SJCRH30 (cell line): Measurements from ENCODE around the gene LINC01488. TPM values are rescaled to one million over a fixed set of nuclear protein-coding genes. Genes with fewer than 3 reads are reported as not detected.

Source experiments
- DNase-seq, 2 experiments: peaks; one replicate each; pipeline ENCODE4 v3.0.0-alpha.2; 2015 to 2020
- H3K27ac ChIP-seq: fragments of 250-450 bp; sonication (Bioruptor Pico); 2 replicates; pipeline ENCODE4 v1.5.1; 2020; ENCODE audit warnings: mild to moderate bottlenecking, moderate library complexity
- H3K27me3 ChIP-seq: fragments of 250-450 bp; sonication (Bioruptor Pico); 2 replicates; pipeline ENCODE4 v1.5.1; 2020; ENCODE audit warnings: mild to moderate bottlenecking, moderate library complexity
- H3K36me3 ChIP-seq: fragments of 250-450 bp; sonication (Bioruptor Pico); 2 replicates; pipeline ENCODE4 v1.5.1; 2020; ENCODE audit warnings: mild to moderate bottlenecking, moderate library complexity
- H3K4me1 ChIP-seq: fragments of 250-450 bp; sonication (Bioruptor Pico); 2 replicates; pipeline ENCODE4 v1.5.1; 2020; ENCODE audit warnings: mild to moderate bottlenecking, moderate library complexity
- H3K4me3 ChIP-seq: fragments of 250-450 bp; sonication (Bioruptor Pico); 2 replicates; pipeline ENCODE4 v1.5.1; 2020; ENCODE audit warnings: mild to moderate bottlenecking, moderate library complexity
- H3K9me3 ChIP-seq: fragments of 250-450 bp; sonication (Bioruptor Pico); replicated peaks from 2 replicates; pipeline ENCODE4 v1.5.1; 2020; ENCODE audit warnings: mild to moderate bottlenecking, moderate library complexity
- total RNA-seq: library from RNA; depleted of rRNA; stranded (reverse); fragments of >200 nt; shearing (Covaris generic); gene quantifications from 2 replicates; pipeline ENCODE4 v1.2.3, GENCODE V29; 2014

LINC01488 gene
- total RNA-seq, 1 experiment from 2014 or later: not detected

DNA sequence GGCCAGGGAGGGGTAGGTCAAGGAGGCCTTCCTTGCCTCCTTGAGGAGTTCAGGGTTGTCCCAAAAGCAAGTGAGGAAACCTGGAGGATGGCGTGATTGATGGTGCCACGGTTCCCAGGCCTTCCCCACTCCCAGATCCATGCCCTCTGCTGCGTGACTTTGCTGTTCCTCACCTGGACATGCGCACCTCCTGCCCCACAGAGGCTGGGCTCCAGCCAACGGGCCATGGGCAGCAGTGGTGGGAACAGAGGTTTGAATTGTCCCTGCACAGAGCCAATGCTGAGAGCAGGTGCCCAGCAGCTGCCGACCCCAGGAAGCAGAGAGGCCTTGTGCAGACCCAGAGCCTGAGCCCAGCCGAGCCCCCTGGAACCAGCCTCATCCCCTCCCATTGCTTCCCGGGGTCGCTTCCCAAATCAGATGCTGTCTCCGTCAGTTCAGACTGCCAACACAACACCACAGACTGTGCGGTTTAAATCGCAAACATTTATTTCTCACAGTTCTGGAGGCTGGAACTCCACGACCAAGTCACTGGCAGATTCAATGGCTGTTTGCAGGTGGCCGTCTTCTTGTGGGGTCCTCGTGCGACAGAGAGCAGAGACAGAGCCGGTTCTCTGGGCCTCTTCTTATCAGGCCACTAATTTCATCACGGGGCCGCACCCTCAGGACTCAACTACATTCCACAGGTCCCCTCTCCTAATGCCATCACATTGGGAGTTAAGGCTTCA lies 6.2 kb upstream of the LINC01488 start:
- Histone ChIP-seq H3K36me3 (no peaks in the 10 kb centered on the region), H3K9me3 (no peaks in the 10 kb centered on the region), H3K4me3 (no peak overlapping the region), H3K27ac (no peak overlapping the region), H3K27me3 (no peaks in the 10 kb centered on the region), H3K4me1 (peaks cover 2% of the 10 kb centered on the region; the same call in 1 of the 2 replicates)
- no peak for DNase-seq

DNA sequence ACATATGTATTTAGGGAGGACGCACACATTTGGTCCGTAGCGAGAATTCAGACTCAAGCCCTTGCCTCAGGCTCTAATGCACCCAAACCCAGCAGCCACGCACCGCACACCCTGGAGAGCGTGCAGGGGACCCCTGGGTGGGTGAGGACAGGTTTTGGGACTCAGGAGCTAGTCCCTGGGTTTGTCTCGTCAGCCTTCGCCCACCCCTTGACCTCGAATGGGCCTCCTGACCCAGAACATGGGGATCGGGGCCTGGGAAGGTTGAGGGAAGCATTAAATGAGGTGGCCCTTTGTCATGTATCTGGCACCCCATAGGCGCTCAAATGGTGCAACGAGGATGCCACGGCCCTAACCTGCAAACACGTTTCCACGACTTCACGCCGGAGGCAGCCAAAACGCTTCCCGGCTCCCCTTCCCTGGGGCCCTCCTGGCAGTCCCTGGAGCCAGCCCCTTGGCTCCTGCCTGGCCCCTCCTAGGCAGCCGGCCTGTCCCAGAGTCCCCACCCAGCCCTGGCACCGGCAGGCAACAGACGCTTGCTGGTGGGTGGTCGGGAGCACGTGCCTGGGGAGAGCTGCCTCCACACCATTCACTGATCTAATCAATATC lies 5.5 kb upstream of the LINC01488 start:
- H3K9me3 ChIP-seq: no peaks in the 10 kb centered on the region
- DNase-seq: no peak
- no peak overlapping the region for H3K4me3 ChIP-seq
- H3K4me1 ChIP-seq: peaks cover 4% of the 10 kb centered on the region; the same call in 1 of the 2 replicates
- no peaks in the 10 kb centered on the region for H3K27me3 ChIP-seq
- no peak overlapping the region for H3K27ac ChIP-seq
- no peaks in the 10 kb centered on the region for H3K36me3 ChIP-seq

DNA sequence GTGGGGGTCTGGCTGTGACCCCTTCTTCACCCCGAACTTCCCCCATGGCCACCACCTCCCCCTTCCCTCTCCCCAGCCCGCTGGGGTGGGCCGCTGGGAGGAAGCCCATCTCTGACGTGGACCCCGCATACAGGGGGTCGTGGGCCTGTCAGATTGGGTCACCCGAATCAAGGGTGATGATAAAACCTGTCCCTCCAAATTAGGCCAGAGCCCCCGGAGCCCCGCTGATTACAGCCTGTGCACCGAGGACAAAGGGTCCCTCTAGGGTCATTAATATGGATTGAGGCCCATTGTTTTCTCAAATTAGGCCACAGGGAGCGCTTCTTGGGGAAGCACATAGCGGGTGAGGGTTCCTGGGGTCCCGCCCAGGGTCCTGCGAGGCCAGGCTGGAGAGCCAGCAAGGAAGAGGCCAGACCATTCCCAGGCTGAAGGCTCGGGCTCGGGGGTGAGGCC lies 4.9 kb upstream of the LINC01488 start:
- no peak for DNase-seq
- H3K4me3 ChIP-seq: no peak overlapping the region
- H3K27ac ChIP-seq: no peak overlapping the region
- H3K4me1 ChIP-seq: peaks cover 4% of the 10 kb centered on the region; the same call in 1 of the 2 replicates
- H3K9me3 ChIP-seq: no peaks in the 10 kb centered on the region
- H3K27me3 ChIP-seq: no peaks in the 10 kb centered on the region
- no peaks in the 10 kb centered on the region for H3K36me3 ChIP-seq

DNA sequence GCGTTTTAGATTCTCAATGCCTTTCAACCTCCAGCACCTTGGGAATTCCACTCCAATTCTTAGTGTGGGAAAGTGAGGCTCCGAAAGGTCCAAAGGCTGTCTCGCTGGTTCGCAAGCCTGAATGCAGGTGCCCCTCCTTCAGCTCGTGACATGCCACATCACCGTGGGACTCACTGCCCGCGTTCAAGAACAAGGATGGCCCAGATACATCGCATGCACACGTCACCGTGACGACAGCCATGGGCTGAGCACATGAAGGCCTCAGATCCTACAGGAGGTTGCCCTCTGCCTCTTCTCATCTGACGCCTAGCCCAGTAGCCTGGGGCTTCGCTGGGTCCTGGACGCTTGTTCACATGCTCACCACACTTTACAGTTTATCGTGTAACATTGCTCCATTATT lies 4.4 kb upstream of the LINC01488 start:
- no peaks in the 10 kb centered on the region for H3K27me3 ChIP-seq
- no peaks in the 10 kb centered on the region for H3K9me3 ChIP-seq
- no peaks in the 10 kb centered on the region for H3K36me3 ChIP-seq
- H3K4me3 ChIP-seq: no peak overlapping the region
- no peak for DNase-seq
- no peak overlapping the region for H3K27ac ChIP-seq
- peaks cover 4% of the 10 kb centered on the region; the same call in 1 of the 2 replicates for H3K4me1 ChIP-seq

DNA sequence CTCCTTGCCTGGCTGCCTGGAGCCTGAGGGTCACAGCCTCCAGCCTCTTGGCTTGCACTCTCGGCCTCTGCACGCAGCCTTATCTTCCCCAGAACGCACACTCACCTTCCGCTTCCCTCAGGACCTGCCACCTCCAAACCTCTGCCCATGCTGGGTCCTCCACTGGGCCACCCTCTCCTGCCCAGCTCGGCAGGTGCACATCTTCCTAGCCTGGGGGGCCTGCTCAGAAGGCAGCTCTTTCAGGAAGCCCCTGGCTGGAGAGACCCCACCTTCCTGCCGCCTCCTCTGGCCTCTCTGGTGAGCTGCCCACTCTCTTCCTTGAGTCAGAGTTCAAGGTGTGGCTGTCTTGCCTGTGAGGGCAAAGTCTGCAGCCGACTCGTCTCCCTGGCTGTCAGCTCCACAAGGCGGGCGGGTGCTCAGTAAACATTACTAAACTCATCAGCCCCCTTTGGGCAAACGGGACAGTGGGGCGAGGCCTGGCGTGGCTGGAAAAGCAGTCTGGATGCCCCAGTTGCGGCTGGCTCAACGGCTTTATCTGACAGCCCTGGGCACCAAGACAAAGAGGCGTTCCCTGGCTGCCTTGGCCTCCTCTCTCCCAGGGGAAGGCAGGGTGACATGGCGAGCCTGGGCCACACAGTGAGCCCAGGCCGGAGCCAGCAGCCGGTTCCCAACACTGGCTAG lies 1.7 kb upstream of the LINC01488 start:
- Histone ChIP-seq H3K9me3 (no peaks in the 10 kb centered on the region; the same call in 1 of the 2 replicates), H3K27ac (no peak overlapping the region), H3K27me3 (no peaks in the 10 kb centered on the region), H3K4me1 (peaks cover 23% of the 10 kb centered on the region), H3K4me3 (no peak overlapping the region), H3K36me3 (no peaks in the 10 kb centered on the region)
- no peak for DNase-seq

DNA sequence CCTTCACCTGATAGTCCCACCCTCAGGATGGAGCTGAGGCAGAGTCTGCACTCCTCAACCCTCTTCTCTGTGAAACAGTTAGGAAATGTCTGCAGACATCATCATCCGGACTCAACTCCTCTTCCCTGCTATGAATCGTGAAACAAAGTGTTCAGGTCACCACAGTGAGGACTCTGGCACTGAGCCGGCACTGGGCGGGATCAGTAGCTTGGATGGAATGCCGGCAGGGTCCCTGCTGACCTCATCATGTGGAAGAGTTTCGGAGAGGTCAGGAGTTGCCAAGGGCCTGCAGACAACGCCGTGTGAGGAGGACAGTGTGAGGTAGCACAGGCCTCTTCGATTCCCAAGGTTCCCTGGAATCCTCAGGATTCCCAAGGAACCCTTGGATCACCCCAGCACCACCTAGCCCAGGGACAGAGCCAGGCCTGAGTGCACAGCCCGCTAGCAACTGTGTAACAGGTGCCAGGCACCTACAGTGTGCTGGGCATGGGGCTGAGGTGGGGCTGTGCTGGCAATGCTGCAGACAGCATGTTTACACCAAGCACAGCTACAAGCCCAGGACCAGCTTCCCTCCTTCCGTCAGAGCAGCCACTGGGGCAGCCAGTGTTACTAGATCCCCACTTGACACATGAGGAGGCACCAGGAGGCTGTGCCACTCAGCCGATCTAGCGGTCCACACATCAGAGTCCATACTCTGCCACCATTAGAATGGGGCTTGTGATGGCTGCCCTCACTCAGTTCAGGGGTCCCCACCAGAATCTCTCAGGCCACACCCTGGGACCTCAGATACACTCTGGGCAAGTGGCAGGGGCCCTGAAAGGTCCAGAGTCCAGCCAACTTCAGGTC lies 693 bp upstream of the LINC01488 start:
- H3K4me1 ChIP-seq: peaks cover 24% of the 10 kb centered on the region
- H3K36me3 ChIP-seq: no peaks in the 10 kb centered on the region

DNA sequence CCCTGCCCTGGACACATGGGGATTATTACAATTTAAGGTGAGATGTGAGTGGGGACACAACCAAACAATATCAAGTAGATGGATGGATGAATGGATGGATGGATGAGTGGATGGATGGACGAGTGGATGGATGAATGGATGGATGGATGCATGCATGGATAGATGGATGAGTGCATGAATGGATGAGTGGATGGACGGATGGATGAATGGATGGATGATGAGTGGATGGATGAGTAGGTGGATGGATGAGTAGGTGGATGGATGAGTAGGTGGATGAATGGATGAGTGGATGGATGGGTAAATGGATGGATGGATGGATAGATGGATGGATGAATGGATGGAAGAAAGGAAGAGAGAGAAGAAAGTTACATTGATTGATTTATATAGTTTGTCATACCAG lies 859 bp downstream of the LINC01488 start:
- Histone ChIP-seq H3K27ac (no peak overlapping the region), H3K4me1 (peaks cover 31% of the 10 kb centered on the region)
- no peak for DNase-seq

More for the DNA sequence above, 693 bp upstream of the LINC01488 start:
- Histone ChIP-seq H3K27ac (no peak overlapping the region), H3K4me3 (no peak overlapping the region), H3K27me3 (no peaks in the 10 kb centered on the region), H3K9me3 (no peaks in the 10 kb centered on the region; the same call in 1 of the 2 replicates)
- DNase-seq: no peak

DNA sequence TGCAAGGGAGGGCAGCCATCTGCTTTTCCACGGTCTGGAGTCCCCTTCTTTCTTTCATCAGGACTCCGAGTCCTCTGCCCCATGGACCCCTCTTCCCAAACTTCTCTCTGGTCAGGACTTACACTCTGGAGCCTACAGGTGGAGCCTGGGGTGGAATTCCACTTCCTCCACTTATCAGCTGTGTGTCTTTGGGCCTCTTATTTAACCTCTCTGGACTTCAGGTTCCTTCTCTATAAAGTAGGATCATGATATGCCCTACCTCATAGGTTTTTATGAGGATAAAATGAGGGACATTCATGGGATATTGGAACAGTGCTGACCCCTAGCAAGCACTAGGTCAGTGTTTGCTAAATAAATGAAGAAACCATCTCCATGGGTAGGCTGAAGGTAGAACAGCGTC lies 1.7 kb downstream of the LINC01488 start:
- no peak overlapping the region for H3K4me3 ChIP-seq
- H3K27ac ChIP-seq: peak overlapping the region; percentile 72
- H3K9me3 ChIP-seq: no peaks in the 10 kb centered on the region; the same call in 1 of the 2 replicates
- H3K36me3 ChIP-seq: no peaks in the 10 kb centered on the region
- H3K4me1 ChIP-seq: peaks cover 31% of the 10 kb centered on the region
- DNase-seq: no peak
- no peaks in the 10 kb centered on the region for H3K27me3 ChIP-seq

More for the DNA sequence above, 859 bp downstream of the LINC01488 start:
- no peaks in the 10 kb centered on the region for H3K36me3 ChIP-seq
- H3K27me3 ChIP-seq: no peaks in the 10 kb centered on the region
- no peaks in the 10 kb centered on the region; the same call in 1 of the 2 replicates for H3K9me3 ChIP-seq
- no peak overlapping the region for H3K4me3 ChIP-seq

DNA sequence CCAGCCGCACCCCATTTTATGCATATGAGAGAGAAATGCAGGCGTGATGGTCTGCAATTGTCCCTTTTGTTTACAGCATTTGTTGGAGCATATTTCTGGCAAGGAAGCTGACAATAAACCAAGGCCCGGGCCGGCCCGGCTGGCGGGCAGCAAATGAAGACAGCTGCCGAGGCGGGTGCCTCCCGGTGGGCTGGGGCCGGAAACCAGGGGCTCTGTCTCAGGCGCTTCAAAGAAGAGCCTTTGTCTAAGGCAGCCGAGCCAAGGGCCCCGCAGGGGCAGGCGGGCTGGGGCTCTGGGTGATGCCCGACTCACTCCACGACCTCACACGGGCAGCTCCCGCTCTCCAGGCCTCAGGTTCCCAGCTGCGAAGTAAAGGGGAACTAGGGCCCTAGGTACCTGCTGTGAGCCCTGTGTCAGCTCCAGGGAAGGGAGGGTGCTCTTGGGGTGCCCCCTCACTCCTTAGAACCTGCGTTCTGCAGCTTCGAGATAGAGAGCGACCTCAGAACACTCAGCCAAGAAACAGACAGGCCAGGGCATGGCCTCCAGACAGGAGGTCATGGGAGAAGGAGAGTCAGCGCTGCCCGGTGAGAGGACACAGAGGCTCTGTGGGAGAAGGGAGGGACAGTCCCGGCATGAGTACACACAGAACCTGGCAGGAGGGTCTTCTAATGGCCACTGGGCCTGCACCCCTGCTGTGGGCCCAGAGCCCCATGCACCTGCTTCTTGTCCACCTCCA lies 2.4 kb downstream of the LINC01488 start:
- H3K27ac ChIP-seq: peak overlapping the region; percentile 72
- no peaks in the 10 kb centered on the region for H3K27me3 ChIP-seq
- peak; percentile 88 to 89 for DNase-seq
- no peaks in the 10 kb centered on the region; the same call in 1 of the 2 replicates for H3K9me3 ChIP-seq
- H3K4me1 ChIP-seq: peaks cover 31% of the 10 kb centered on the region
- no peak overlapping the region for H3K4me3 ChIP-seq
- H3K36me3 ChIP-seq: no peaks in the 10 kb centered on the region

DNA sequence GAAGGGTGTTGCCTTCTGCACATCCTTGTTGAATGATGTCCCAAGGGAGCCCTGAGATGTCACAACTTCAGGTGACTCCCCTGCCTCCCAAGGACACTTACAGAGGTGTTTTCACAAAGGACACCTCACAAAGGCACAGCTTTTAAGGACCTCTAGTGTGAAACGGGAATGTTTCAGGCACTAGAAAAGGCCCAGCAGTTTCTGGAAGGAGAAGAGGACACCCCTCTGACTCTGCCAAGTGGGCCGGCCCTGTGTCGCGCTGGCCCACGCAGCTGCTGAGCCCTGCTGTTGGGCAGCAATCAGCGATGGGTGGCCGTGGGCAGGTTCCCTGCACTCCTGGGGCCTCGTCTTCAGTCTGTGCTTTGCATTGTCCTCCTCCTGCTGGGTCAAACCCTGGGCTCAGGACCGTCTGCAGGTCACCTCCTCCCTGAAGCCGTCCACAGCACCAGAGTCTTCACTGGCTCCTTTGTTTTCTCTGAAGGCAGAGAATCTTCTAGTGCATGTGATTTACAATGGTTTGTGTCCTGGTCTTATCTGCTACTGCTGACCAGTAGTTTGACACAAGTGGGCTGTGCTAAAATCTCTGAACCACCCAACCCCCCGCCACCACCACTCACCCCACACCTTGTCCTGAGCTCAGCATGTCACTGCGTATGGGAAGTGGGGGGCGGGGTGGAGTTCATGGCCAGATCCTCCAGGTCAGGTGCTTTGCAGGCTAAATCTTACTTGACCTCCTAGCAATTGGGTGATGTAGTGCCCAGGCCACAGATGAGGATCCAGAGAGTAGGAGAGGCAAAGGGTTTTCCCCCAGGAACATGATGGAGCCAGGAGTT lies 3.2 kb downstream of the LINC01488 start:
- Histone ChIP-seq H3K9me3 (no peaks in the 10 kb centered on the region; the same call in 1 of the 2 replicates), H3K27me3 (no peaks in the 10 kb centered on the region), H3K4me1 (peaks cover 34% of the 10 kb centered on the region), H3K36me3 (no peaks in the 10 kb centered on the region), H3K4me3 (no peak overlapping the region), H3K27ac (peak overlapping the region; percentile 72)
- no peak for DNase-seq

DNA sequence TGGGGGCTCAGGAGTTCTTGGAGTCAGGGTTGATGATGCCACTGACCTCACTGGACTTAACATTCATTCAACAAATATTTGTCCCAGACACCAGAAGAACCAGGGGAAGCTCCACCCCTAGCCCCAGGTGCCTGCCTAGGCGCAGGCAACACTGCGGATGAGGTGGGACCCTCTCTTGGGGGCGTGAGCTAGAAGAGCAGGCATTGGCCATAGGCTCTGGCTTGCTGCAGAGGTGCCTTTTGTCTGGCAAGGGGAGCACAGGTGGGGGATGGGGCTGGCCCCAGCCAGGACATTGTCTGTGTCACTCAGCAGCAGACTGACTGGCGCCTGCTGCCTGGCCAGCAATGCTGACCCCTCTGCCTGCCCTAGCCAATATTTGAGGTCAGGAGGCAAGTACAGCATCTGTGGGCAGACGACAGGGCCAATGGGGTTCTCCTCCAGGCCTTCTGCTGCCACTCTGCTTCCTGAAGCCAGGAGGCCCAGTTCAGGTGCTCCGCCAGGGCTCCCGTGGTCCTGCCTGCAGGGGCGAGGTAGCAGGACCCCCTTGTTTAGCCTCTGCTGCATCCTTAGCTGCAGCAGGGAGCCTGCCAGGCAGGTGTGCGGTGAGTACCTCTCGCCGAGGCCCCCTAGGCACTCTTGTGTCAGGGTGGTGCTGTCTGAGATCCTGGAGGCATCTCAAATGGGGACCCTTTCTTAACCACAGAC lies 4.0 kb downstream of the LINC01488 start:
- no peak overlapping the region for H3K4me3 ChIP-seq
- no peak overlapping the region for H3K27ac ChIP-seq
- no peaks in the 10 kb centered on the region; the same call in 1 of the 2 replicates for H3K9me3 ChIP-seq
- no peaks in the 10 kb centered on the region for H3K36me3 ChIP-seq
- no peaks in the 10 kb centered on the region for H3K27me3 ChIP-seq
- peaks cover 30% of the 10 kb centered on the region for H3K4me1 ChIP-seq
- DNase-seq: no peak

DNA sequence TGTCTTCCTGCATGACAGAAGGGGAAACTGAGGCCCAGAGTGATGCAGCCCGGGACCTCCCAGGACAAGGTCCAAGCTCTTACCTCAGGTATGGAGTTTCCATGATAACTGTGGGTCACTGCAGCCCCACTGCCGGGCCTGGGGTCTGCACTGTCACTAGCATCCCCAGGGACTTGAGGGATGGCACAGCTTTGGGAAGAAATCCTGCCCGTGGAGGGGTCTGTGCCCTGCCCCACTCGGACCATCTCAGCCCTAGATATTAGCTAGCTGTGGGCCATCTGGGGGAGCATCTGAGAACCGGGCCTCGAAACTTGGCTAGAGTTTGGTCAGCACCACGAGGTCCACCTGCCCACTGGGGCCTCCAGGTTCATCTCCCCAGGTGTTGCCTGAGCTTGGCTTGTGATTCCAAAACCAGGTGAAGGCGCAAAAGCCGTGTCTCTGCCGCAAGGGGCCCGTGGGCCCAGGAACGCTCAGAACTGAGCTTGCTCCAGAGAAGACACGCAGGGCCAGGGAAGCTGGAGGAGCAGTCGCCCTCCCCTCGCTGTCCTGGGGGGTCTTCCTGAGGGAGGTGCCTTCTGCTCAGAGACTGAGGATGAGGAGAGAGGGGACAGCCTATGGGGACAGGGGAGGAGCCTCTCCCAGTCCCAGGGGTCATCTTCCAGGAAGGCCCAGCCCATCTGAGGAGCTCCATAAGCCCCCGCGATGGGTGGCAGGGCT lies 4.8 kb downstream of the LINC01488 start:
- Histone ChIP-seq H3K27me3 (no peaks in the 10 kb centered on the region), H3K4me1 (peaks cover 30% of the 10 kb centered on the region), H3K27ac (no peak overlapping the region), H3K9me3 (no peaks in the 10 kb centered on the region; the same call in 1 of the 2 replicates), H3K36me3 (no peaks in the 10 kb centered on the region), H3K4me3 (no peak overlapping the region)
- no peak for DNase-seq
